ENCODE data around the gene KMT2B. TPM values are rescaled to one million over a fixed set of nuclear protein-coding genes. Genes with fewer than 3 reads are reported as not detected.
"Not testable (repeated sequence)": the region's sequence is repeated elsewhere in the genome, so short reads cannot be mapped to it uniquely, and the experiment has no call there.

KMT2B gene
- total RNA-seq, 1 donor from 2014 or later, result 65.6 TPM

DNA sequence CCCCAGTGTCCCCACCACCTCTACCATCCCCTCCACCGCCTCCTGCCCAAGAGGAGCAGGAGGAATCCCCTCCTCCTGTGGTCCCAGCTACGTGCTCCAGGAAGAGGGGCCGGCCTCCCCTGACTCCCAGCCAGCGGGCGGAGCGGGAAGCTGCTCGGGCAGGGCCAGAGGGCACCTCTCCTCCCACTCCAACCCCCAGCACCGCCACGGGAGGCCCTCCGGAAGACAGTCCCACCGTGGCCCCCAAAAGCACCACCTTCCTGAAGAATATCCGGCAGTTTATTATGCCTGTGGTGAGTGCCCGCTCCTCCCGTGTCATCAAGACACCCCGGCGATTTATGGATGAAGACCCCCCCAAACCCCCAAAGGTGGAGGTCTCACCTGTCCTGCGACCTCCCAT lies 2.8 kb downstream of the KMT2B start:
- Mint-ChIP-seq H3K9me3 (no peaks in the 10 kb centered on the region), H3K4me3 (no peak overlapping the region), H3K27me3 (no peaks in the 10 kb centered on the region), H3K36me3 (ENCODE audit: low read depth) (peaks cover 59% of the 10 kb centered on the region), H3K27ac (no peak overlapping the region), H3K4me1 (peaks cover 34% of the 10 kb centered on the region)
- ChIA-PET CTCF (no interaction called here), POLR2A (interaction anchor here (0.5 to 3.4 kb wide), 4 partner anchors 9 to 265 kb away, joined by 3 to 22 read pairs (median 4); no protein-coding TSS in a partner anchor)
- intact Hi-C loops (cut with micrococcal nuclease), result no loop called here
- DNase-seq, result no peak
- TF ChIP-seq, protein P1, sequence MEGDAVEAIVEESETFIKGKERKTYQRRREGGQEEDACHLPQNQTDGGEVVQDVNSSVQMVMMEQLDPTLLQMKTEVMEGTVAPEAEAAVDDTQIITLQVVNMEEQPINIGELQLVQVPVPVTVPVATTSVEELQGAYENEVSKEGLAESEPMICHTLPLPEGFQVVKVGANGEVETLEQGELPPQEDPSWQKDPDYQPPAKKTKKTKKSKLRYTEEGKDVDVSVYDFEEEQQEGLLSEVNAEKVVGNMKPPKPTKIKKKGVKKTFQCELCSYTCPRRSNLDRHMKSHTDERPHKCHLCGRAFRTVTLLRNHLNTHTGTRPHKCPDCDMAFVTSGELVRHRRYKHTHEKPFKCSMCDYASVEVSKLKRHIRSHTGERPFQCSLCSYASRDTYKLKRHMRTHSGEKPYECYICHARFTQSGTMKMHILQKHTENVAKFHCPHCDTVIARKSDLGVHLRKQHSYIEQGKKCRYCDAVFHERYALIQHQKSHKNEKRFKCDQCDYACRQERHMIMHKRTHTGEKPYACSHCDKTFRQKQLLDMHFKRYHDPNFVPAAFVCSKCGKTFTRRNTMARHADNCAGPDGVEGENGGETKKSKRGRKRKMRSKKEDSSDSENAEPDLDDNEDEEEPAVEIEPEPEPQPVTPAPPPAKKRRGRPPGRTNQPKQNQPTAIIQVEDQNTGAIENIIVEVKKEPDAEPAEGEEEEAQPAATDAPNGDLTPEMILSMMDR (IDR thresholded peaks at IDR 0.05), result no peak
- ATAC-seq (ENCODE audit: low read depth), result no peak

DNA sequence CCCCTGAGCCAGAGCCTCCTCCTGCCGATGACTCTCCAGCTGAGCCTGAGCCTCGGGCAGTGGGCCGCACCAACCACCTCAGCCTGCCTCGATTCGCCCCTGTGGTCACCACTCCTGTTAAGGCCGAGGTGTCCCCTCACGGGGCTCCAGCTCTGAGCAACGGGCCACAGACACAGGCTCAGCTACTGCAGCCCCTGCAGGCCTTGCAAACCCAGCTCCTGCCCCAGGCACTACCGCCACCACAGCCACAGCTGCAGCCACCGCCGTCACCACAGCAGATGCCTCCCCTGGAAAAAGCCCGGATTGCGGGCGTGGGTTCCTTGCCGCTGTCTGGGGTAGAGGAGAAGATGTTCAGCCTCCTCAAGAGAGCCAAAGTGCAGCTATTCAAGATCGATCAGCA lies 3.6 kb downstream of the KMT2B start:
- H3K27ac Mint-ChIP-seq, result no peak overlapping the region
- ChIA-PET POLR2A (interaction anchor here (0.5 to 1.1 kb wide), 3 partner anchors 19 to 87 kb away, joined by 3 to 5 read pairs (median 5); no protein-coding TSS in a partner anchor), CTCF (no interaction called here)
- TF ChIP-seq, protein P1 (IDR thresholded peaks at IDR 0.05), result no peak
- peaks cover 27% of the 10 kb centered on the region for H3K4me1 Mint-ChIP-seq
- DNase-seq (no peak), ATAC-seq (ENCODE audit: low read depth) (no peak)
- intact Hi-C loops (cut with micrococcal nuclease), result no loop called here
- H3K36me3 Mint-ChIP-seq (ENCODE audit: low read depth), result peaks cover 63% of the 10 kb centered on the region
- H3K27me3 Mint-ChIP-seq, result no peaks in the 10 kb centered on the region
- H3K9me3 Mint-ChIP-seq, result no peaks in the 10 kb centered on the region
- H3K4me3 Mint-ChIP-seq, result no peak overlapping the region

DNA sequence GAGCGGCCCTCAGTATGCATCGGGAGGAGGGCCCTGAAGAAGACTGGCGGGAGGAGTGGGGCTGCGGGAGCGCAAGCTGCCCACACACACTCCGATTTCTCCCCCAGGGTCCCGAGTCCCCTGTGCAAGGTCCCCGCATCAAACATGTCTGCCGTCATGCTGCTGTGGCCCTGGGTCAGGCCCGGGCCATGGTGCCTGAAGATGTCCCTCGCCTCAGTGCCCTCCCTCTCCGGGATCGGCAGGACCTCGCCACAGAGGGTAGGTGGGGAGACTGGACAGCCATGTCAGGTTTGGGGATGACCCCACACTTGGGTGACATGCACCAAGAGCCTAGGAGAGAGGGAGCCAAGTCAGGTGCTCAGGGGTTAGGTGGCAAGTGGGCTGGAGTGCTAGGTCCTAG lies 4.7 kb downstream of the KMT2B start:
- H3K4me1 Mint-ChIP-seq, result peaks cover 22% of the 10 kb centered on the region
- TF ChIP-seq, protein P1 (IDR thresholded peaks at IDR 0.05), result no peak
- no peaks in the 10 kb centered on the region for H3K9me3 Mint-ChIP-seq
- intact Hi-C loops (cut with micrococcal nuclease), result no loop called here
- no peak overlapping the region for H3K4me3 Mint-ChIP-seq
- ATAC-seq (ENCODE audit: low read depth) (no peak), DNase-seq (no peak)
- no peak overlapping the region for H3K27ac Mint-ChIP-seq
- H3K36me3 Mint-ChIP-seq (ENCODE audit: low read depth), result peaks cover 68% of the 10 kb centered on the region
- ChIA-PET CTCF (no interaction called here), POLR2A (no interaction called here)
- no peaks in the 10 kb centered on the region for H3K27me3 Mint-ChIP-seq

DNA sequence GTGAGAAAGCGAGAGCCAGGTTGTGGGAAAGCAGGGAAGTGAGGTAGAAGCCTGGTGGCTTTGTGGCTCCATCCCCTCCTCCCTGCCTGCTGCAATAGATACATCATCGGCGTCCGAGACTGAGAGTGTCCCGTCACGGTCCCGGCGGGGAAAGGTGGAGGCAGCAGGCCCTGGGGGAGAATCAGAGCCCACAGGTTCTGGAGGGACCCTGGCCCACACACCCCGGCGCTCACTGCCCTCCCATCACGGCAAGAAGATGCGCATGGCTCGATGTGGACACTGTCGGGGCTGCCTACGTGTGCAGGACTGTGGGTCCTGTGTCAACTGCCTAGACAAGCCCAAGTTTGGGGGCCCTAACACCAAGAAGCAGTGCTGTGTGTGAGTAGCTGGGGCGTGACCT lies 5.1 kb downstream of the KMT2B start:
- no peaks in the 10 kb centered on the region for H3K27me3 Mint-ChIP-seq
- H3K4me3 Mint-ChIP-seq, result no peak overlapping the region
- TF ChIP-seq, protein P1 (IDR thresholded peaks at IDR 0.05), result no peak
- H3K27ac Mint-ChIP-seq, result no peak overlapping the region
- ATAC-seq (ENCODE audit: low read depth), result no peak
- H3K9me3 Mint-ChIP-seq, result no peaks in the 10 kb centered on the region
- intact Hi-C loops (cut with micrococcal nuclease), result no loop called here
- no peak for DNase-seq
- ChIA-PET POLR2A (interaction anchor here (0.7 kb wide), 1 partner anchor 18 kb away, joined by 4 read pairs; no protein-coding TSS in a partner anchor), CTCF (interaction anchor here (1.1 kb wide), 1 partner anchor 18 kb away, joined by 3 read pairs; no protein-coding TSS in a partner anchor)
- peaks cover 72% of the 10 kb centered on the region for H3K36me3 Mint-ChIP-seq (ENCODE audit: low read depth)
- H3K4me1 Mint-ChIP-seq, result peaks cover 22% of the 10 kb centered on the region

DNA sequence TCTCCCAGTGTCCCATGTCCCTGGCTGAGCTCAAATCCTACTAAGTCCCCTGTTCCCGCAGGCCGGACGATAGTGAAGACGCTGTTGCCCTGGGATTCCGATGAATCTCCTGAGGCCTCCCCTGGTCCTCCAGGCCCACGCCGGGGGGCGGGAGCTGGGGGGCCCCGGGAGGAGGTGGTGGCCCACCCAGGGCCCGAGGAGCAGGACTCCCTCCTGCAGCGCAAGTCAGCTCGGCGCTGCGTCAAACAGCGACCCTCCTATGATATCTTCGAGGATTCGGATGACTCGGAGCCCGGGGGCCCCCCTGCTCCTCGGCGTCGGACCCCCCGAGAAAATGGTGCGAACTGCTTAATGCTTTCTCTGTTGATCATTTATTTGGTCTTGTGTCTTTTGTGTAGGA lies 5.9 kb downstream of the KMT2B start:
- no peak for ATAC-seq (ENCODE audit: low read depth)
- DNase-seq, result no peak
- CTCF ChIA-PET, result interaction anchor here (1.1 kb wide), 1 partner anchor 17 kb away, joined by 3 read pairs; no protein-coding TSS in a partner anchor
- H3K9me3 Mint-ChIP-seq, result no peaks in the 10 kb centered on the region
- no peaks in the 10 kb centered on the region for H3K27me3 Mint-ChIP-seq
- peaks cover 80% of the 10 kb centered on the region for H3K36me3 Mint-ChIP-seq (ENCODE audit: low read depth)
- H3K4me3 Mint-ChIP-seq, result no peak overlapping the region
- peaks cover 18% of the 10 kb centered on the region for H3K4me1 Mint-ChIP-seq
- POLR2A ChIA-PET, result interaction anchor here (0.7 kb wide), 1 partner anchor 17 kb away, joined by 4 read pairs; no protein-coding TSS in a partner anchor
- H3K27ac Mint-ChIP-seq, result no peak overlapping the region
- intact Hi-C loops (cut with micrococcal nuclease), result no loop called here
- TF ChIP-seq, protein P1 (IDR thresholded peaks at IDR 0.05), result no peak

DNA sequence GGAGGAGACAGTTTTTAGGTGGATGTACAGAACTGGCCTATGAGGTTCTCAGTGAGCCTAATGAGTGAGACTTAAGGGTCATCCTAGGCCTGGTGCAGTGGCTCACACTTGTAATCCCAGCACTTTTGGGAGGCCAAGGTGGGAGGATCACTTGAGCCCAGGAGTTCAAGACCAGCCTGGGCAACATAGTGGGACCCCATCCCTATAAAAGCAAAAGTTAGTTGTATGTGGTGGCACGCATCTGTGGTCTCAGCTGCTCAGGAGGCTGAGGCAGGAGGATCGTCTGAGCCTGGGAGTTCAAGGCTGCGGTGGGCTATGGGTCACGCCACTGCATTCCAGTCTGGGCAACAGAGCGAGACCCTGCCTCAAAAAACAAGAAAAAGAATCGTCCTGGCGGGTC lies 6.3 kb downstream of the KMT2B start:
- intact Hi-C loops (cut with micrococcal nuclease); POLR2A ChIA-PET; DNase-seq; H3K27ac Mint-ChIP-seq; H3K27me3 Mint-ChIP-seq; H3K4me3 Mint-ChIP-seq; CTCF ChIA-PET; H3K9me3 Mint-ChIP-seq; ATAC-seq (ENCODE audit: low read depth): not testable (repeated sequence)
- Mint-ChIP-seq H3K36me3 (ENCODE audit: low read depth) (peaks cover 85% of the 10 kb centered on the region), H3K4me1 (peaks cover 14% of the 10 kb centered on the region)

Data from activated B cell treated with CpG ODN at 0.5 μM for 24 hours (primary cell).